ENCODE results near the gene RCOR3.
A peak's percentile ranks its signal among the peaks of the same experiment; 100 is the strongest.

The RCOR3 gene

DNA sequence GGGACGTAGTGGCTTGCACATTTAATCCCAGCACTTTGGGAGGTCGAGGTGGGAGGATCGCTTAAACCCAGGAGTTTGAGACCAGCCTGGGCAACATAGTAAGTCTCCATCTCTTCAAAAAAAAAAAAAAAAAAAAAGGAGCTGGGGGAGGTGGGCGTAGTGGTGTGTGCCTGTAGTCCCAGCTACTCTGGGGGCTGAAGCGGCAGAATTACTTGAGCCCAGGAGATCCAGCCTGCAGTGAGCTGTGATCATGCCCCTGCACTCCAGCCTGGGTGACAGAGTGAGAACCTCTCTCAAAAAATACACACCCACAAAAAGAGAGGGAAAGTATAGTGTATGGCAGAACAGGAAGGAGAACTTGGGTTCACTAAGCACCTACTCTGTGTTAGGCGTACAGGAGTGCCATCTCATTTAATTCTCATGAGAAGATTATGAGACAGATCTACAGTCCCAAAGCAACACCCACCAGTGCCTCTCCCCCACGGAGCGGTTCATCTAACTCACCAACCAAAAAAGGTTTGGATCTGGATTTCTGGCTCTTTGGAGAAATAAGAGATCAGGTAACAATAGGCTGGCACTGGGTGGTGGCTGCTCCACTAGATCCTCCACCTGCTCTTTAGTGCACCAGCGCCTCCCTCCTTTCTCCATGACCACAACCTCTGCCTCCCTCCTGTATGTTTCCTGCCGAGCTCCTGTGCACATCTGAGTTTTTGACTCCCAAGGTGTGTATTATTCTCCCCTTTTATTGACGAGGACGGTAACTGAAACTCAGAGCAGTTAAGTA, 66.0 kb downstream of the RCOR3 start:
- no peak for DNase-seq (ENCODE audit: low read depth in 3 of 3)

DNA sequence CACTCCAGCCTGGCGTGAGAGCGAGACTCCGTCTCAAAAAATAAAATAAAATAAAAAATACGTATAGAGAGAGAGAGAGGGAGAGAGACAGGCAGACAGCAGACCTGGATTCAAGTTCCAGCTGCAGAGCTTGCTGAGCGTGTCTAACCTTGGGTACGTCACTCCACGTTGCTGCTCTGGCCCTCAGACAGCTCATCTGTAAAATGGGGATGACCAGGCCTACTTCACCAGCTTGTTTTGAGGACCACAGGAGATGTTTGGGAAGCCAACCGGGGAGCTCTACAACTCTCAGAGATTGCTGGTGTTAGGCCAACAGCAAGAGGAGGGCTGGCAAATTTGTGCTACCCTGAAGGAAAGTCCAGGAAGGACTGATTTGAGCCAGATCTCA, 67.0 kb downstream of the RCOR3 start:
- no peak for DNase-seq (ENCODE audit: low read depth in 3 of 3)

DNA sequence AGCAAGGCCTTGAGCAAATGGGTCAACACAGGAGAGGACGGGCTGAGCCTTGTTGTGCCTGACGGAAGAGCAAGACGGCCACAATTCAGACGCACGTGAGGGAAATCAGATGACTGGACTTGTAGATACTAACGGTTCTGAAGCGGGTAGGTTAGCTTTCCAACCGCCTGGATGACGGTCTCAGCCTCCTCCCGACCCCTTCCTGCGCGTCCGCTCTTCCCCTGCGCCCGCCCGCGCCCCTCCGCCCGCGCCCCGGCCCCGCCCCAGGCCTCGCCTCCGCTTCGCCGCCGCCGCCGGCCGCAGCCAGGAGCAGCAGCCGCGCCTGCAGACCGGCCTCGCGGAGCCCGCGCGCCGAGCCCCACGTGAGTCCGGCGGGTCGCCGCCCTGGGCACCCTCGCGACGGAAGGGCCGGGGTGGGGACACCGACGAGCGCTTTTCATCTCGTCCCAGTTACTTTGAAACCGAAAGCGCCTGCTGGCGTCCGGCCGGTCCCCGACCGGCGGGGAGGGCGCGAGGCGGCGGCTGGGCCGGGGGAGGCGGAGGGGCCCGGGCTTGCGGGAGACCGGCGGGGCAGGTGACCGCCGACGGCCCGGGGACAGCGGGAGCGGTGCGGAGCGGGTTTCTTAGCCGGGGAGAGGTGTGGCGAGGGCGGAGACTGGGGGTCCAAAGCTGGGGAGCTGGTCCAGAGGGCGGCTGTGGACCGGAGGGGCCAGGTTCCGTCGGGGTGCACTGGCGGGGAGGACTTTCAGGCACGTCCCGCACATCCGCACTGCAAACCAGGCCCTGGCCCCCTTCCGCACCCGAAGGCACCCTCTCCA, 67.6 kb downstream of the RCOR3 start, which contains the start of gene TRAF5:
TRAF5 (plus strand) TSS at position 306 of the 818 bp plus-strand sequence. CDS start 26,407 bp downstream, outside the sequence.
- peak in 2 of 3 experiments; percentile 32 to 35 for DNase-seq (ENCODE audit: low read depth in 3 of 3)

DNA sequence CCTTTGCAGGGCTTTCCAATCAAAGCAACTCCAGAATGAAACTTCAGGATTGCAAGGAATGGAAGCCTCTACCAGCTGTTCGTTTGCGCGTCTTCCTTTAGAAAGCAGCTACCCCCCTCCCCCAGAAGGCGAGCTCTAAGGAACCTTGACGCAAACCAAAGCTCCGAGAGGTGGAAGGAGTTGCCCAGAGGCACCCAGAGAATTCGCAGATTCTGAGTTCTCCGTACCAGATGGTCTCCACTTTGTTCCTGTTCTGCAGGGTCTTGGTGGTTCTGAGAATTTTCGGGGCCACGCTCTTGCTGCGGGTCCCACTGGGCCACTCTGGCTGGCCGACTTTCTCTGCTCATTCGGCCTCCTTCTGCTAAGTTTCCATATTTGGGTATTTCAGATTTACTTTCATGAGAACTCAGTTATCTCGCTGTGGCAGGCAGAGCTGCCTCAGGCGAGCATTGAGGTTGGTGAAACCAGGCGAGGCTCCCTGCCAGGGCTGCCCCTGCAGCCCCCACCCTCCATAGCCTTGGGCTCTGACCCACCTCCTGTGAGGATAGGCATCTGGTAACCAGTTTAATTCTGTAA, 68.3 kb downstream of the RCOR3 start:
- DNase-seq (ENCODE audit: low read depth in 3 of 3) = peak in 1 of 3 experiments; percentile 29

DNA sequence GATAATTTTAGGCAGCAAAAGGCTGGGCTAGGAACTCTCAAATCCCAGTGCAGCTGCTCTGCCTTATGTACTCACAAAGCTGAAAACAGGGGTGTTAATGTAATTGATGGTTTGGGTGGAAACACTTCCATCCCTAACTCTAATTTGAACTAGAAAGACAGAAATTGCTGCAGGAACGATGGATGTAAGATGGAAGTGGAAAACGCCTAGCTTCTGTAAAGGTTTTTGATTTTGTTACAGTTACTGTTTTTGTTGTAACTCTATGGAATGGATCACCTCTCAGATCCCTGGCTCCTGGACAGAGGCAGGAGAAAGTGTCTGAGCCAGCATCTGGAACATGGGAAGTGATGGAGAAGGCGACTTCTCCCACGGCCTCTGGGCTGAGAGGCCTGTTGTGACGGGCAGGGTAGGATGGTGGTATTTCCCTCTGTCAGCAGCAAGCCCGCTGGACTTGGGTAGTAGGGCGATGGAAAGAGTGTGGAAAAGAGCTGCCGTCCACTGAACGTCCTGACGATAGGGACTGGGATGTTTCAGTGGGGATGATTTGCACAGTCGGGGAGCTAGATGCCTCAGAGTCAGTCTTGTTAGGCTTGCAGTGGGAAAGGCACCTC, 69.0 kb downstream of the RCOR3 start:
- DNase-seq (ENCODE audit: low read depth in 3 of 3) = no peak

DNA sequence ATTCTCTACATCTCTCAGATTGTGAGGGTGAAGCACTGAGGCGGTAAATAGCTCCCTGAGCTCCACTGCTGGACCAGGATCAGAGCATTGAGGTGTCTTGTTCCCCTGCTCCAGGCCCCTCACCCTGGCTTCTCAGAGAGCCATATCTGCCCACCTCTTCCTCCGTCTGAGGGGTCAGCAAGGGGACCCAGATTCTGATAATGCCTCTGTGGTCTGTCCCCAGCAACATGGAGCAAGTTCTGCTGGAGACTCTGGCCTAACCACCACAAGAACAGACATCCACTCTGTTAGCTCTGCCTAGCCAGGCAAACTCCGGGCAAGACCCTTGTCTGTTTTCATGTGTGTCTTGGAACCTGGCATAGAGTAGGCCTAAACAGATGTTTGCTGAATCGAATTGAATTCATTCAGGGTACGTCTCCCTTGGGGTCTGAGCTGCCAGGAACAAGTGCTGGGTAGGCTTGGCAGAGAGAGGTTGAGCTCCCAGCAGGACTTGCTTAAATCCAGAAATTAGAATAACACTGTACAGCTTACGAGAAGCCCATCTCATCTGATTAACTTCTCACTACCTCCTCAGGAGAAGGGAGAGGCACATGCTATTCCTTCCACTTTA, 69.8 kb downstream of the RCOR3 start:
- no peak for DNase-seq (ENCODE audit: low read depth in 3 of 3)

DNA sequence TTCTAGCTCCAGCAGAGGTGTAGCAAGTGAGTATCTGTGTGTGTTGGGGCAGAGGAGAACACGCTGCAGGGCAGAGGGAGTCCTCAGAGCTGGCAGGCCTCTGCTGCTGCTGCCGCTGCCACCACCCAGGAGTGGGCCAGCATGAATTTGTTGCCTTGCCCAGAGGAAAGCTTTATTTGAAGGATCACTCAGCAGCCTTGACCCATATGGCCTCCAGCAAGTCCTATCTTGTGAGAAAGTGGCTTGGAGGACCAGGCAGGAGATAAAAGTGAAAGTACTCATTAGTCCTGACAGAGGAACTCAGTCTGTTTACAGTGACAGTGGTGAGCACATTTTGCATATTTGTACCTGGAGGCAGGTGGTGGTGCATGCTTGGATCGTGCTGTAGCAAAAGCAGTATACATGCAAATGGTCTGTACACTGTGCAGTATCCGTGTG, 70.6 kb downstream of the RCOR3 start:
- DNase-seq (ENCODE audit: low read depth in 3 of 3) = no peak

DNA sequence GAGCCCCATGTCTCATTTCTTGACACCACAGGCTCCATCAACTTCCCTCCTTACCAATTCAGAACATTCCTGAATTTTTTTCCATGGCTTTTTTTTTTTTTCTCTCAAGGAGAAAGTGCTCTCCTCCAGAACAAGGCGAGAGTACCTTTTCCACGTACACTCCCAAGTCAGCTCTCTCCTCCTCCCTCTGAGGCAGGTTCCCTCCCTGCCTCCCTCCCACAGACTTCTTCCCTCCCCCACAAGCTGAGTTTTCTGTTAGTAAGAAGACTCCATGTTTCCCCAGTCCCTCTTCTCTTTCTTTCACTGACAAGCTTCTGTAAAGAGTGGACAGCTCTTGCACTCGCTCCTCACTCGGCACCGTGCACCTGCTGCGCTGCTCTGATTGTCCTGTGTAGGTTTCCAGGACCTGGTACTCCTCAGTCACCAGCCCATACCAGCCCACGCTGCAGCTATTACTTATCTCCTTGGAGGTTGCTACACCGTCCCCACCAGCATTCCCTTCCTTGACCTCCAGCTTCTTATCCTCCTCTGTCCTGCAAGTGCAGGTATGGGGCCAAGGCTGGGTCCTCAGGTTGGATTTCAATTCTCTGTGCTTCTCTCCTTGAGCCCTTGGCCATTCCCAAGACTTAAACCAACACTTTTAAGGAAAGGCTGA, 71.2 kb downstream of the RCOR3 start:
- no peak for DNase-seq (ENCODE audit: low read depth in 3 of 3)

DNA sequence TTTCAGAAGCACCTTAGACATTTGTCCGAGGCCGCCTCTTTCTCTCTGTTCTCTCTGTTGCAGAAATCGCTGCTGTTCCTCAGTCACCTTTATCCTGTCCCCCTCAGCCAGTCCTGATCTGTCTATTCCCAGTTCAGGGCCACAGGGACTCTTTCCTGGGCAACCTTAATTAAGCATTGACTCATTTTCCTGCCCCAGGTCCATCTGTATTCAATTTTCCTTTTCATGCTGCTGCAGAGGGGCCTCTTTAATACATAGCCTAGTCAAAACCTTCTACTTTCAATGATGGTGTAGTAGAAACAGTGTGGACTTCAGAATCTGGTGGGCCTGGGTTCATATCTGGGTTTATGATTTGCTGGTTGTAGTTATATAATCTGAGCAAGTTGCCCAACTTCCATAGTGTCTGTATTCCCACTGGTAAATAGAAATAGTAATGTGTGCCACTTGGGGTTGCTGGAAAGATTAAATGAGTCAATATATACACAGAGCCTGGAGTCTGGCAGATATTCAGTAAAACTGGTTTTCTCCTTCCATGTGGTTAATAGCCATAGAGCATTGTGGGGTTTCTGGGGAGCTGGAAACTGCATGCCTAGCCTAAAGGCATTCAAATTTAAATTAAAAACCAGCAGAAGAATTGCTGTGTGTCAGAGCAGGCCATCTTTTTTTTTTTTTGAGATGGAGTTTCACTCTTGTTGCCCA, 72.0 kb downstream of the RCOR3 start:
- DNase-seq (ENCODE audit: low read depth in 3 of 3) = no peak

DNA sequence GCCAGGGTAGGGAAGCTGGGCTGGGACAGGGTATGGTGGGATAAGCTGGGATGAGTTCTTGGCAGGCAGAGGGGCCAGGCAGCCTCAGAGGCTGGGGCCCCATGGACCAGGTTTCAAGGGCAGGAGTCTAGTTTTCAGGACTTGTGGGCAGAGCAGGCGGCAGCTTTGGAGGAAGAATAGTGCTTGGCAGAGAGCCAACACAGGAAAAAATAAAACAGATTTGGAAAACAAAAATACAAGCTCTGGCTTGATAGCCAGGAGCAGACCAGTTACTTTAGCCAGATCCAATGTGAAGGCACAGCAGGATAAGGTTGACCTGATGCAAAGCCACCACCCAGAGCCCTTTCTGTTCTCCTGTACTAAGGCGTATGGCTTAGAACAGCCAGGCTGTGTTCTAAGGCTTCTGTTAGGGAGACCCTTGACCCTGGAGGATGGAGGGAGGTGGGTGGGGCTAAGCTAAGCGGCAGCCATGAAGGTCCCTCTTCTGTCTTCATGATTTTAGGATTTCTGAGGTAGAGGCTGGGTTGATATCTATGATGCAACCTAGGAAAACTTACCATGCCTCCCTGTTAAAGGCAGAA, 73.0 kb downstream of the RCOR3 start:
- no peak for DNase-seq (ENCODE audit: low read depth in 3 of 3)

DNA sequence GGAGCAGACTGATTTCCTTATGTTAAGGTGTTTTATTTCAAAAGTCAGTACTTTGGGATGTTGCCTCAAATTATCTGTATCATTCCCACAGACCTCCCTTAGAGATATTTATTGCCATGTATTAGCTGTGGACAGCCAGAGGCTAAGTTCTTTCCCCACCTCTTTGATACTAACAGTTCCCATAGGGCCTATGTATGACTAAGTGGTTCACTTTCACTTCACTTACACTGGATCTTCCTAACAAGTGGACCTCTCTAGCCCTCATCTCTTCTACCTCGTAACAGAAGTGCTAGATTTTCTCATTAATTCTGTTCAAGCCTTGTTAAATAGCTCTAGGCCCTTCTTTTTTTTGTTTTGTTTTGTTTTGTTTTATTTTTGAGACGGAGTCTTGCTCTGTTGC, 73.7 kb downstream of the RCOR3 start:
- no peak for DNase-seq (ENCODE audit: low read depth in 3 of 3)

DNA sequence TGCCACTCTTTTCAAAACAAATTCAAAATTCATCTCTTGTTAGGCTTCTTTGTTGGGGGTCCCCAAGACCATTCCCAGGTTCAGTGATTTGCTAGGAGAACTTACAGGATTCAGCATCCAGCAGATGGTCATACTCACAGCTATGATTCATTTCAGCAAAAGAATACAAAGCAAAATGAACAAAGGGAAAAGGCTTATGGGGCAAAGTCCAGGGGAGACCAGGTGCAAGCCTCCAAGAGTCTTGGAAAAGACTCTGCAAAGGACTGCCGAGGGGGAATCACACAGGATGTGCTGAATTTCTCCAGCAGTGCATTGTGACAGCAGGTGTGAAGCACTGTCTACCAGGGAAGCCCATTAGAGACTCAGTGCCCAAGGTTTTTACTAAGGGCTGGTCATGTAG, 74.7 kb downstream of the RCOR3 start:
- no peak for DNase-seq (ENCODE audit: low read depth in 3 of 3)

DNA sequence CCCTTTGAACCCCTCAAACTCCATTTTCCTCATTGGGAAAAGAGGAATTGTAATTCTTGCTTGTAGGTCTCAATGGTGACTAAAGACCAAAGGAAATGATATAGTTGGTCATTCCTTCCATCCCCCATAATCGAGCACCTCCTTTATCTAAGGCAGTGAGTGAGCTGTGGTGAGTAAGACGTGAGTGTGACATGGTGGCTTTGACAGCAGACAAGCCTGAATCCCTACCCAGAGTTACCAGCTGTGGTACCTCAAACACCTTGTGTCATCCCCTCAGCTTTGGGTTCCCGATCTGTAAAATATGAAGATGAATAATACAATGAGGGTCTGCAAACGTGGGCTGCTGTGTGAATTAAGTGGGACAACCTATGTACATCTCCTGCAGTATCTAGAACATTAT, 75.8 kb downstream of the RCOR3 start:
- DNase-seq (ENCODE audit: low read depth in 3 of 3) = no peak

DNA sequence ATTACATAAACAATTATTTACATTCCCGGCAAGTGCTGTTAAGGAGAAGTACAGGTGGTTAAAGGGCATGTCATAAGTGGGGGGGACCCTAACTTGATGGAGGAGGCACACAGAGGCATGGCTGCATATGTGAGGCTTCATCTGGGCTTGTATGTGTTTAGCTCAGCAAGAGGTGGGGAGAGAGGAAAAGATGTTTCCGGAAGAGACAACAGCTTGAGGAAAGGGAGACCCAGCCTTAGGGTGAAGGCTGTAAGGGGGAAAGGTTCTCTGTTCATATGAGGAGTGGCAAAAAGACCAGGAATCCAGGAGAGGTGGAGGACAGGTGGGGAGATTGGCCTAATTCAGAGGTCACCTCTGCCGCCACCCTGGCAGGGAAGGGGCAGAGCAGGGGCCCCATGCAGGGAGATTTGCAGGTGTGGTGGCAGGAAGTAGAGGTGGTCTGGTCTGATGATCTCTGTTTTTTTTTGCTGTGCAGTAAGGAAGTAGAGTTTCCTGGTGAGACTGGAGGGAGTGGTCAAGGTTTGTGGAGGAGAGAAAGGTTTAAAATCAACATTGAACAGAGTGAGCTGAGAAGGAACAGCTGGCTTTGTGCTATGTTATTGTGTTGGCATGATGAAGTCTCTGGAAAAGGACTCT, 76.5 kb downstream of the RCOR3 start:
- DNase-seq (ENCODE audit: low read depth in 3 of 3) = no peak

DNA sequence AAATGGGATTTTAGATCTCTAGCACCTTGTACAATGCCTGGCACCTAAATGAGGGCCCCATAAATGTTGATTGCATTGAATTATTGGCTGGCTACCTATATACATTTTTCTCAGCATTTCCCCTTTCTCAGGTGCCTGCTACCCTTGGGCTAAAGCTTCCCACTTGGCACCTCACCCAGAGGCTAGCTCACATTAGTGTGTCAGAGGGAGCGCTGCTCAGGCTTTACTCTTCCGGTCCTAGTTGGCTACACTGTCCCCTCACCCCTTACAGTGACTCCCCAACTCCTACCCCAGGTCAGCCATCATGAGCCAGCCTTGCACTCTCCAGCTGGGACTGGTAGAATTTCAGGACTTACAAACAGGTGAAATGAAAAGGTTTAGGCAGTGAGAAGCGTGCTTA, 77.0 kb downstream of the RCOR3 start:
- no peak for DNase-seq (ENCODE audit: low read depth in 3 of 3)

DNA sequence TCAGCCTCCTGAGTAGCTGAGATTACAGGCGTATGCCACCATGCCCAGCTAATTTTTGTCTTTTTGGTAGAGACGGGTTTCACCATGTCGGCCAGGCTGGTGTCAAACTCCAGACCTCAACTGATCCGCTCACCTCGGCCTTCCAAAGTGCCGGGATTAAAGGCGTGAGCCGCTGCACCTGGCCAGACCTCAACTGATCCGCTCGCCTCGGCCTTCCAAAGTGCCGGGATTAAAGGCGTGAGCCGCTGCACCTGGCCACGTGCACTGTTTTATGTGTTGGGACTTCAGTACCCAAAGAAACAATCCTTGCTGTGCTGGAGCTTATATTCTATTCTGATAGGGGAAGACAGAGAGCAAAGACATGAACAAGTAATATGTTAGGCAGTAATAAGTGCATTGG, 77.6 kb downstream of the RCOR3 start:
- DNase-seq (ENCODE audit: low read depth in 3 of 3) = no peak

DNA sequence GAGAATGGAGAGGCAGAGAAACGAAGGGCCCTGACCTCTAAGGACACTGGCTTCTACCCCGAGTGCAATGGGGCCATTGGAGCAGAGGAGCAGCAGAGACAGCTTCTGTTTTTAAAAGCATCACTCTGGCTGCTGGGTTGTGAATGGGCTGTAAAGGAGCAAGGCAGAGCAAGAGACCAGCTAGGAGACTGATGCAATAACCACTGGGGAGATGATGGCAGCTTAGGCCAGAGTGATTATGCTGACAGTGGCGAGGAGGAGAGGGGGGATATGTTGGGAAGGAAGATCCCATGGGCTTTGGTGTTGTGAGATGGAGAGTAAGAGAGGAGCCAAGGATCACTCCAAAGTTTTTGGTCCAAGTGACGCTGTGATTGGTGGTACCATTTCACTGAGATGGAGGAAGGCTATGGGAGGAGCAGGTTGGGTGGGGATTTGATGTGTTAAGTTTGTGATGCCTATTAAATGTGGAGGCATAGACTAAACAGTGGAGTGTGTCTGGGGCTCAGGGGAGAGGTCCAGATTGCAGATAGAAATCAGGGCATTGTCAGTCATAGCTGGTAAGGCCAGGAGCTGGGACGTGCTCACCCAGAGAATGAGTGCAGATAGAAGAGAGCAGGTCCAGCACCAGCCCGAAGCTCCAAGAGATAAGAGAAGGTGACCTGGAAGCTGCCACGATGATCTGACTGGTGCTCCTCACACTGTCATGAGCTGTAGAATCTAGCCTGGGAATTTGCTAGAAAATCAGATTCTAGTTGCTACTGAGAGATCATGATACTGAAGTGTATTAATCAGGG, 78.5 kb downstream of the RCOR3 start:
- no peak for DNase-seq (ENCODE audit: low read depth in 3 of 3)

DNA sequence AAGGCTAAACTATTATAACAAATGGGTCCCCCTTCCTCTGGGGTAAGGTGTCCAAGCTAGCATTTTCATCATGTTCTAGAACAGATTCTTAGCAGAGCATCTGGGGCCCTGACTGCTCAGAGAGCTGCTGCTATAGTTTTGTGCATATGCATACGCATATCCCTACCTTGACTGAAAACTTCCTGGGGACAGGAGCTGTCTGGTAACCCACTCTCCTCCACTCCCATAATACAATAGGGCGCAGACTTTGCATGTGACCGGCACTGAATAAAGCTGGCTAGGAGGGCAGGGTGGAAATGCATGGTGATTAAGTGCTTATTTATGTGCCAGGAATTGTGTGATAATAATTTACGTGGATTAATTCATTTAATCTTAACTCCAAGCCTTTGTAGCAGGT, 79.1 kb downstream of the RCOR3 start:
- no peak for DNase-seq (ENCODE audit: low read depth in 3 of 3)

DNA sequence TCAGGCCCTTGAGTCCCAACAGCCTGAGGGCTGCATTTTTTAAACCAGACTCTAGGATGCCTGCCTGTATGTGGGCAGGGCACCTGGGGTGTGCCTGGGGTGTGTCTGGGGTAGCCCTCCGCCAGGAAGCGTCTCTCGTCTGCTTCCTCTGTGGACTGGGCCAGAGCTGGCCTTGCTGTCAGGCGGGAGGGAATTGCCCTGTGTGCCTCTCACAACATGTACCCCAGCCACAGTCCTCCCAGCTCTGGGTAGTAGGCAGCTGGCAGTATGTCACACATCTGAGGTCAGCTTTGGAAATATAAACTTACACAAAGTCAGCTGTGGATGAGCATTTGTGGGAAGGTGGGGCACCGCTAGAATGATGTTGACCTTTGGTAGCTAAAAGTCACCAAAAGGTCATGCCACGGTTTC, 80.5 kb downstream of the RCOR3 start:
- DNase-seq (ENCODE audit: low read depth in 3 of 3) = no peak
